ENCODE data around the gene MMRN2.

MMRN2 gene

GRCh38 chr10:86962981-86963310, 5.5 kb upstream of the MMRN2 start:
- H3K4me1 ChIP-seq (ENCODE audit: control insufficient read depth, insufficient read depth, low read length, poor library complexity, severe bottlenecking), result peaks cover 7% of the 10 kb centered on the region

GRCh38 chr10:86962136-86962980, 4.9 kb upstream of the MMRN2 start:
- no peak overlapping the region for H3K4me3 ChIP-seq (ENCODE audit: insufficient read depth, low read depth, low read length, poor library complexity, severe bottlenecking)
- H3K36me3 ChIP-seq (ENCODE audit: control insufficient read depth, insufficient read depth, low read length), result no peaks in the 10 kb centered on the region
- no peaks in the 10 kb centered on the region for H3K27me3 ChIP-seq (replicated peaks; ENCODE audit: control insufficient read depth, insufficient read depth, low read length, poor library complexity, severe bottlenecking)
- peaks cover 7% of the 10 kb centered on the region for H3K4me1 ChIP-seq (ENCODE audit: control insufficient read depth, insufficient read depth, low read length, poor library complexity, severe bottlenecking)
- no peak overlapping the region for H3K27ac ChIP-seq (ENCODE audit: insufficient read depth, low read length, poor library complexity, severe bottlenecking)
- H3K9me3 ChIP-seq (ENCODE audit: control insufficient read depth, low read length), result no peaks in the 10 kb centered on the region
- DNase-seq, result no peak

More at GRCh38 chr10:86962981-86963310, 5.5 kb upstream of the MMRN2 start:
- no peak for DNase-seq
- H3K27ac ChIP-seq (ENCODE audit: insufficient read depth, low read length, poor library complexity, severe bottlenecking), result no peak overlapping the region
- no peaks in the 10 kb centered on the region for H3K9me3 ChIP-seq (ENCODE audit: control insufficient read depth, low read length)
- no peak overlapping the region for H3K4me3 ChIP-seq (ENCODE audit: insufficient read depth, low read depth, low read length, poor library complexity, severe bottlenecking)
- H3K27me3 ChIP-seq (replicated peaks; ENCODE audit: control insufficient read depth, insufficient read depth, low read length, poor library complexity, severe bottlenecking), result no peaks in the 10 kb centered on the region
- no peaks in the 10 kb centered on the region for H3K36me3 ChIP-seq (ENCODE audit: control insufficient read depth, insufficient read depth, low read length)

- no peaks in the 10 kb centered on the region for H3K9me3 ChIP-seq (ENCODE audit: control insufficient read depth, low read length)
- DNase-seq, result no peak
- no peak overlapping the region for H3K4me3 ChIP-seq (ENCODE audit: insufficient read depth, low read depth, low read length, poor library complexity, severe bottlenecking)
- H3K36me3 ChIP-seq (ENCODE audit: control insufficient read depth, insufficient read depth, low read length), result no peaks in the 10 kb centered on the region
- H3K27ac ChIP-seq (ENCODE audit: insufficient read depth, low read length, poor library complexity, severe bottlenecking), result no peak overlapping the region
- peaks cover 4% of the 10 kb centered on the region for H3K4me1 ChIP-seq (ENCODE audit: control insufficient read depth, insufficient read depth, low read length, poor library complexity, severe bottlenecking)
- no peaks in the 10 kb centered on the region for H3K27me3 ChIP-seq (replicated peaks; ENCODE audit: control insufficient read depth, insufficient read depth, low read length, poor library complexity, severe bottlenecking)
Observed at GRCh38 chr10:86961481-86962091, 4.2 kb upstream of the MMRN2 start.

GRCh38 chr10:86960863-86961434, 3.5 kb upstream of the MMRN2 start:
- no peaks in the 10 kb centered on the region for H3K4me1 ChIP-seq (ENCODE audit: control insufficient read depth, insufficient read depth, low read length, poor library complexity, severe bottlenecking)
- DNase-seq, result no peak
- no peak overlapping the region for H3K4me3 ChIP-seq (ENCODE audit: insufficient read depth, low read depth, low read length, poor library complexity, severe bottlenecking)

GRCh38 chr10:86960003-86960862, 2.8 kb upstream of the MMRN2 start:
- H3K4me3 ChIP-seq (ENCODE audit: insufficient read depth, low read depth, low read length, poor library complexity, severe bottlenecking), result no peak overlapping the region
- no peak overlapping the region for H3K27ac ChIP-seq (ENCODE audit: insufficient read depth, low read length, poor library complexity, severe bottlenecking)
- H3K27me3 ChIP-seq (replicated peaks; ENCODE audit: control insufficient read depth, insufficient read depth, low read length, poor library complexity, severe bottlenecking), result no peaks in the 10 kb centered on the region
- peak in 1 of 3 donors; percentile 32 for DNase-seq
- H3K36me3 ChIP-seq (ENCODE audit: control insufficient read depth, insufficient read depth, low read length), result no peaks in the 10 kb centered on the region
- H3K9me3 ChIP-seq (ENCODE audit: control insufficient read depth, low read length), result no peaks in the 10 kb centered on the region
- H3K4me1 ChIP-seq (ENCODE audit: control insufficient read depth, insufficient read depth, low read length, poor library complexity, severe bottlenecking), result peaks cover 5% of the 10 kb centered on the region

More at GRCh38 chr10:86960863-86961434, 3.5 kb upstream of the MMRN2 start:
- Histone ChIP-seq H3K27ac (ENCODE audit: insufficient read depth, low read length, poor library complexity, severe bottlenecking) (no peak overlapping the region), H3K36me3 (ENCODE audit: control insufficient read depth, insufficient read depth, low read length) (no peaks in the 10 kb centered on the region), H3K27me3 (replicated peaks; ENCODE audit: control insufficient read depth, insufficient read depth, low read length, poor library complexity, severe bottlenecking) (no peaks in the 10 kb centered on the region), H3K9me3 (ENCODE audit: control insufficient read depth, low read length) (no peaks in the 10 kb centered on the region)

GRCh38 chr10:86959737-86960002, 2.3 kb upstream of the MMRN2 start:
- H3K36me3 ChIP-seq (ENCODE audit: control insufficient read depth, insufficient read depth, low read length), result no peaks in the 10 kb centered on the region
- H3K4me1 ChIP-seq (ENCODE audit: control insufficient read depth, insufficient read depth, low read length, poor library complexity, severe bottlenecking), result peaks cover 5% of the 10 kb centered on the region
- no peaks in the 10 kb centered on the region for H3K9me3 ChIP-seq (ENCODE audit: control insufficient read depth, low read length)
- H3K4me3 ChIP-seq (ENCODE audit: insufficient read depth, low read depth, low read length, poor library complexity, severe bottlenecking), result no peak overlapping the region
- no peak for DNase-seq
- no peaks in the 10 kb centered on the region for H3K27me3 ChIP-seq (replicated peaks; ENCODE audit: control insufficient read depth, insufficient read depth, low read length, poor library complexity, severe bottlenecking)
- no peak overlapping the region for H3K27ac ChIP-seq (ENCODE audit: insufficient read depth, low read length, poor library complexity, severe bottlenecking)

GRCh38 chr10:86958901-86959736, 1.7 kb upstream of the MMRN2 start:
- peaks cover 5% of the 10 kb centered on the region for H3K4me1 ChIP-seq (ENCODE audit: control insufficient read depth, insufficient read depth, low read length, poor library complexity, severe bottlenecking)

GRCh38 chr10:86958116-86958900, 893 bp upstream of the MMRN2 start, which contains the start of gene SNCG:
Gene SNCG, plus strand, starts transcription at chr10:86958599. Its CDS starts 99 bp downstream, at chr10:86958698.
- Histone ChIP-seq H3K4me3 (ENCODE audit: insufficient read depth, low read depth, low read length, poor library complexity, severe bottlenecking) (no peak within 1 kb of the TSS), H3K36me3 (ENCODE audit: control insufficient read depth, insufficient read depth, low read length) (no peaks in the 10 kb centered on the region), H3K4me1 (ENCODE audit: control insufficient read depth, insufficient read depth, low read length, poor library complexity, severe bottlenecking) (peaks cover 5% of the 10 kb centered on the region), H3K27me3 (replicated peaks; ENCODE audit: control insufficient read depth, insufficient read depth, low read length, poor library complexity, severe bottlenecking) (no peaks in the 10 kb centered on the region), H3K9me3 (ENCODE audit: control insufficient read depth, low read length) (no peaks in the 10 kb centered on the region), H3K27ac (ENCODE audit: insufficient read depth, low read length, poor library complexity, severe bottlenecking) (no peak within 1 kb of the TSS)
- DNase-seq, result no peak

More at GRCh38 chr10:86958901-86959736, 1.7 kb upstream of the MMRN2 start:
- Histone ChIP-seq H3K27me3 (replicated peaks; ENCODE audit: control insufficient read depth, insufficient read depth, low read length, poor library complexity, severe bottlenecking) (no peaks in the 10 kb centered on the region), H3K9me3 (ENCODE audit: control insufficient read depth, low read length) (no peaks in the 10 kb centered on the region), H3K27ac (ENCODE audit: insufficient read depth, low read length, poor library complexity, severe bottlenecking) (no peak overlapping the region), H3K4me3 (ENCODE audit: insufficient read depth, low read depth, low read length, poor library complexity, severe bottlenecking) (no peak overlapping the region), H3K36me3 (ENCODE audit: control insufficient read depth, insufficient read depth, low read length) (no peaks in the 10 kb centered on the region)
- no peak for DNase-seq

Measured in effector memory CD4-positive, alpha-beta T cell (primary cell).